Brain pericyte (primary cell): Measurements from ENCODE around the gene CD7.

Experiments
- DNase-seq: peaks from one replicate; pipeline ENCODE4 v3.0.0-alpha.2; 2012; ENCODE audit warnings: low read depth, low spot score

CD7 gene

GRCh38 chr17:82346342-82347300 lies 29.2 kb upstream of the CD7 start:
- DNase-seq = no peak

GRCh38 chr17:82345151-82345976 lies 28.0 kb upstream of the CD7 start:
- DNase-seq = no peak

GRCh38 chr17:82344175-82344907 lies 26.9 kb upstream of the CD7 start:
- DNase-seq = no peak

- no peak for DNase-seq
Observed at GRCh38 chr17:82343560-82343959, 26.2 kb upstream of the CD7 start.

- DNase-seq = no peak
Observed at GRCh38 chr17:82342361-82343079, 25.1 kb upstream of the CD7 start.

- no peak for DNase-seq
Observed at GRCh38 chr17:82339634-82340580, 22.5 kb upstream of the CD7 start.

GRCh38 chr17:82338858-82339633 lies 21.6 kb upstream of the CD7 start:
- DNase-seq = no peak

GRCh38 chr17:82334622-82335394 lies 17.4 kb upstream of the CD7 start:
- DNase-seq = no peak

GRCh38 chr17:82334204-82334621 lies 16.8 kb upstream of the CD7 start:
- no peak for DNase-seq

- DNase-seq = no peak
Observed at GRCh38 chr17:82333279-82334171, 16.1 kb upstream of the CD7 start, which contains the start of gene SECTM1. TSS of gene SECTM1 (minus strand) at chr17:82333766. CDS start at chr17:82327240, 6,526 bp downstream.

- no peak for DNase-seq
Observed at GRCh38 chr17:82332669-82333278, 15.4 kb upstream of the CD7 start.

- no peak for DNase-seq
Observed at GRCh38 chr17:82331345-82331939, 14.0 kb upstream of the CD7 start.

GRCh38 chr17:82330322-82331239 lies 13.2 kb upstream of the CD7 start:
- peak; percentile 60 for DNase-seq

GRCh38 chr17:82329683-82330321 lies 12.4 kb upstream of the CD7 start:
- no peak for DNase-seq

- no peak for DNase-seq
Observed at GRCh38 chr17:82328994-82329507, 11.6 kb upstream of the CD7 start.
